Loucy (cell line): ENCODE data around the gene NECTIN4.

Experiments used
- H2AFZ ChIP-seq: fragments of 200-600 bp; sonication (generic); 2 replicates; pipeline ENCODE4 v1.6.0; 2016; ENCODE audit warnings: antibody characterized with exemption, mild to moderate bottlenecking, low read length, moderate library complexity
- H3F3A ChIP-seq: fragments of 200-600 bp; 2 replicates; pipeline ENCODE4 v1.6.0; 2016; ENCODE audit warnings: antibody characterized with exemption, low read depth, mild to moderate bottlenecking
- H3K27me3 ChIP-seq: fragments of 200-600 bp; sonication (generic); 2 replicates; pipeline ENCODE4 v1.6.1; 2014; ENCODE audit warnings: low read length, mild to moderate bottlenecking; ENCODE audit not compliant: insufficient read depth, poor library complexity, severe bottlenecking
- H3K36me3 ChIP-seq: fragments of 200-600 bp; sonication (generic); 2 replicates; pipeline ENCODE4 v1.6.1; 2016; ENCODE audit warnings: low read length; ENCODE audit not compliant: insufficient read depth
- H3K4me1 ChIP-seq: fragments of 200-600 bp; sonication (generic); 2 replicates; pipeline ENCODE4 v1.5.1; 2014; ENCODE audit warnings: low read length, mild to moderate bottlenecking; ENCODE audit not compliant: insufficient read depth, poor library complexity, severe bottlenecking
- H3K4me2 ChIP-seq: fragments of 200-600 bp; sonication (generic); 2 replicates; pipeline ENCODE4 v1.6.0; 2014; ENCODE audit warnings: antibody characterized with exemption, low read length, low read depth, mild to moderate bottlenecking; ENCODE audit not compliant: poor library complexity, severe bottlenecking
- H3K4me3 ChIP-seq: fragments of 200-600 bp; sonication (generic); 2 replicates; pipeline ENCODE4 v1.5.1; 2014; ENCODE audit warnings: low read length, mild to moderate bottlenecking, mixed read lengths; ENCODE audit not compliant: poor library complexity, severe bottlenecking
- H3K79me2 ChIP-seq: fragments of 200-600 bp; sonication (generic); 2 replicates; pipeline ENCODE4 v1.6.1; 2014; ENCODE audit warnings: low read length; ENCODE audit not compliant: insufficient read depth
- H3K9ac ChIP-seq: fragments of 200-600 bp; sonication (generic); 2 replicates; pipeline ENCODE4 v1.6.0; 2014; ENCODE audit warnings: mild to moderate bottlenecking, low read depth, low read length, moderate library complexity; ENCODE audit not compliant: poor library complexity, severe bottlenecking
- H3K9me2 ChIP-seq: fragments of 200-600 bp; sonication (generic); replicated peaks from 2 replicates; pipeline ENCODE4 v1.6.1; 2016; ENCODE audit warnings: low read depth, low read length, mixed read lengths
- H3K9me3 ChIP-seq: fragments of 200-600 bp; sonication (generic); 2 replicates; pipeline ENCODE4 v1.6.1; 2014; ENCODE audit warnings: mild to moderate bottlenecking, antibody characterized with exemption, low read length, low read depth; ENCODE audit not compliant: insufficient read depth
- H4K20me1 ChIP-seq: fragments of 200-600 bp; sonication (generic); 2 replicates; pipeline ENCODE4 v1.6.0; 2014; ENCODE audit warnings: antibody characterized with exemption, low read length, mild to moderate bottlenecking; ENCODE audit not compliant: insufficient read depth, poor library complexity, severe bottlenecking
- CTCF ChIP-seq: fragments of 200-600 bp; sonication (generic); conservative IDR thresholded peaks from 2 replicates; pipeline ENCODE4 v1.5.1; 2014; ENCODE audit warnings: mild to moderate bottlenecking, antibody characterized with exemption, low read length
- EZH2phosphoT487 ChIP-seq: fragments of 200-600 bp; IDR thresholded peaks from 2 replicates; pipeline ENCODE4 v1.6.1; 2018; ENCODE audit warnings: antibody characterized with exemption, mild to moderate bottlenecking, moderate library complexity, borderline replicate concordance

NECTIN4 gene

GRCh38 chr1:161082483-161082882, 6.9 kb downstream of the NECTIN4 start:
- no peak overlapping the region for H3K9ac ChIP-seq
- no peaks in the 10 kb centered on the region for H3K4me1 ChIP-seq
- no peak overlapping the region for H2AFZ ChIP-seq
- H3K36me3 ChIP-seq = no peaks in the 10 kb centered on the region
- H3K4me3 ChIP-seq = no peak overlapping the region
- no peaks in the 10 kb centered on the region for H3K9me2 ChIP-seq
- H3K4me2 ChIP-seq = no peak overlapping the region
- no peaks in the 10 kb centered on the region for H3K79me2 ChIP-seq
- no peaks in the 10 kb centered on the region for H3K9me3 ChIP-seq
- H4K20me1 ChIP-seq = no peaks in the 10 kb centered on the region
- no peaks in the 10 kb centered on the region for H3K27me3 ChIP-seq
- no peaks in the 10 kb centered on the region for H3F3A ChIP-seq
- TF ChIP-seq EZH2phosphoT487 = no peak
- no peak for TF ChIP-seq CTCF

GRCh38 chr1:161081519-161081918, 7.8 kb downstream of the NECTIN4 start:
- H3K36me3 ChIP-seq = no peaks in the 10 kb centered on the region
- no peak overlapping the region for H3K4me3 ChIP-seq
- H3K4me2 ChIP-seq = no peak overlapping the region
- H3K4me1 ChIP-seq = no peaks in the 10 kb centered on the region
- no peaks in the 10 kb centered on the region for H3K9me3 ChIP-seq
- no peaks in the 10 kb centered on the region for H3K27me3 ChIP-seq
- TF ChIP-seq CTCF = no peak
- no peak for TF ChIP-seq EZH2phosphoT487
- no peaks in the 10 kb centered on the region for H3F3A ChIP-seq
- no peak overlapping the region for H3K9ac ChIP-seq
- H2AFZ ChIP-seq = no peak overlapping the region
- no peaks in the 10 kb centered on the region for H4K20me1 ChIP-seq
- H3K79me2 ChIP-seq = no peaks in the 10 kb centered on the region
- no peaks in the 10 kb centered on the region for H3K9me2 ChIP-seq

- Histone ChIP-seq H3F3A (no peaks in the 10 kb centered on the region), H3K4me3 (no peak overlapping the region), H3K79me2 (no peaks in the 10 kb centered on the region), H3K27me3 (no peaks in the 10 kb centered on the region), H3K4me2 (no peak overlapping the region), H3K9ac (no peak overlapping the region), H3K9me2 (no peaks in the 10 kb centered on the region), H4K20me1 (no peaks in the 10 kb centered on the region), H3K9me3 (no peaks in the 10 kb centered on the region), H3K36me3 (no peaks in the 10 kb centered on the region), H2AFZ (no peak overlapping the region), H3K4me1 (no peaks in the 10 kb centered on the region)
- no peak for TF ChIP-seq CTCF
- TF ChIP-seq EZH2phosphoT487 = no peak
Measured at GRCh38 chr1:161080441-161081405, 8.6 kb downstream of the NECTIN4 start.
